GM12878 (cell line): ENCODE data around the gene IRF2. TPM values are rescaled to one million over a fixed set of nuclear protein-coding genes. Genes with fewer than 3 reads are reported as not detected.

Source experiments
- ASH2L ChIP-seq: fragments of 300-600, 200-600 bp; sonication (generic); IDR thresholded peaks from 2 replicates; pipeline ENCODE4 v1.6.1; 2017; ENCODE audit warnings: low read depth, mild to moderate bottlenecking, borderline replicate concordance
- BACH1 ChIP-seq: fragments of 450-650 bp; IDR thresholded peaks from 2 replicates; pipeline ENCODE4 v1.6.1; 2017; ENCODE audit warnings: mild to moderate bottlenecking, borderline replicate concordance
- BCL11A ChIP-seq: IDR thresholded peaks from 2 replicates; pipeline ENCODE4 v1.6.1; 2011; ENCODE audit warnings: low read depth, low read length
- CEBPB ChIP-seq, 2 experiments: fragments of 150-350 bp in 1 of 2; IDR thresholded peaks; 2 replicates each; pipeline ENCODE4 v1.6.1; 2012 to 2014; ENCODE audit warnings: low read depth in 2 of 2, low read length in 2 of 2, borderline replicate concordance in 1 of 2, inconsistent platforms in 1 of 2
- EP300 ChIP-seq, 2 experiments: fragments of 150-350 bp in 1 of 2; IDR thresholded peaks; 2 replicates each; pipeline ENCODE4 v1.6.1; 2011 to 2012; ENCODE audit warnings: low read depth in 2 of 2, low read length in 2 of 2, borderline replicate concordance in 1 of 2, improper control_type of control experiment in 1 of 2, inconsistent platforms in 1 of 2; ENCODE audit not compliant: control insufficient read depth in 1 of 2
- ESRRA ChIP-seq: IDR thresholded peaks from 2 replicates; pipeline ENCODE4 v1.6.1; 2012; ENCODE audit warnings: mild to moderate bottlenecking, low read length, improper control_type of control experiment
- EZH2 ChIP-seq: IDR thresholded peaks from 2 replicates; pipeline ENCODE4 v1.6.1; 2012; ENCODE audit warnings: low read depth, mild to moderate bottlenecking, control low read depth, inconsistent platforms, low read length, borderline replicate concordance; ENCODE audit not compliant: control insufficient read depth
- GABPA ChIP-seq: IDR thresholded peaks from 2 replicates; pipeline ENCODE4 v1.6.1; 2014; ENCODE audit warnings: antibody characterized with exemption, low read depth, mild to moderate bottlenecking, inconsistent platforms
- IKZF1 ChIP-seq: fragments of 450-650 bp; conservative IDR thresholded peaks from 2 replicates; pipeline ENCODE4 v1.6.1; 2017; ENCODE audit warnings: antibody characterized with exemption, mild to moderate bottlenecking
- KDM1A ChIP-seq: fragments of 200-600 bp; sonication (generic); IDR thresholded peaks from 2 replicates; pipeline ENCODE4 v1.6.1; 2016; ENCODE audit warnings: borderline replicate concordance
- MYB ChIP-seq: fragments of 150-350 bp; IDR thresholded peaks from 2 replicates; pipeline ENCODE4 v1.6.1; 2014; ENCODE audit warnings: mild to moderate bottlenecking, low read depth, low read length, borderline replicate concordance
- NFIC ChIP-seq: IDR thresholded peaks from 2 replicates; pipeline ENCODE4 v1.6.1; 2012; ENCODE audit warnings: low read depth, mild to moderate bottlenecking, inconsistent platforms, low read length, moderate library complexity
- SMAD1 ChIP-seq: fragments of 450-650 bp; IDR thresholded peaks from 2 replicates; pipeline ENCODE4 v1.6.1; 2018; ENCODE audit warnings: mild to moderate bottlenecking, low read depth; ENCODE audit not compliant: partially characterized antibody
- SP1 ChIP-seq: IDR thresholded peaks from one replicate; pipeline ENCODE4 v1.6.1; 2011; ENCODE audit warnings: low read depth, low read length
- TAF1 ChIP-seq: IDR thresholded peaks from 2 replicates; pipeline ENCODE4 v1.6.1; 2011; ENCODE audit warnings: mild to moderate bottlenecking, low read depth, low read length, borderline replicate concordance
- polyA plus RNA-seq, 11 experiments: library from polyadenylated mRNA; depleted of rRNA in 4 of 11; unstranded in 6 of 11; stranded (reverse) in 5 of 11; fragments of >200 nt; fragmentation: Nextera tagmentation in 4 of 11; fragmentation: Illumina TruSeq in 1 of 11; extraction: Ambion mirVana in 4 of 11; extraction: Trizol in 1 of 11; gene quantifications; 1 replicate in 1 of 11; 2 replicates in 10 of 11; pipeline versions ENCODE4 v1.2.1 to v1.2.3, GENCODE V29; 2011 to 2016; ENCODE audit warnings: inconsistent platforms in 2 of 11, missing spikeins in 2 of 11, low read depth in 1 of 11
- total RNA-seq, 4 experiments: library from RNA; depleted of rRNA in 3 of 4; stranded (reverse); fragments of >200 nt in 3 of 4; fragmentation: Illumina TruSeq in 1 of 4; extraction: Trizol in 1 of 4; gene quantifications; 2 replicates each; pipeline versions ENCODE4 v1.2.1 to v1.2.3, GENCODE V29; 2013 to 2021
- TF ChIP-seq, protein P1 (sequence below): IDR thresholded peaks from 2 replicates; pipeline ENCODE4 v1.6.1; 2012; ENCODE audit warnings: low read depth, low read length, improper control_type of control experiment
- TF ChIP-seq, protein P2 (sequence below): fragments of 450-650 bp; IDR thresholded peaks from 2 replicates; pipeline ENCODE4 v1.6.1; 2017; ENCODE audit warnings: mild to moderate bottlenecking, moderate library complexity
- TF ChIP-seq, protein P3 (sequence below): IDR thresholded peaks from 2 replicates; pipeline ENCODE4 v1.6.1; 2012; ENCODE audit warnings: low read length, inconsistent platforms
- TF ChIP-seq, protein P4 (sequence below): IDR thresholded peaks from 2 replicates; pipeline ENCODE4 v1.6.1; 2011; ENCODE audit warnings: borderline replicate concordance, low read depth, mild to moderate bottlenecking, moderate library complexity, low read length; ENCODE audit not compliant: insufficient read depth, poor library complexity, severe bottlenecking
- TF ChIP-seq, protein P5 (sequence below): fragments of 450-650 bp; IDR thresholded peaks from 2 replicates; pipeline ENCODE4 v1.6.1; 2016; ENCODE audit warnings: mild to moderate bottlenecking

IRF2 gene
- total and polyA plus RNA-seq, 10 of the 15 experiments (the other 5 are each of a cell fraction or from before 2014, with no cell fraction given), result 45.1 to 99.3 (median 58.9) TPM

DNA sequence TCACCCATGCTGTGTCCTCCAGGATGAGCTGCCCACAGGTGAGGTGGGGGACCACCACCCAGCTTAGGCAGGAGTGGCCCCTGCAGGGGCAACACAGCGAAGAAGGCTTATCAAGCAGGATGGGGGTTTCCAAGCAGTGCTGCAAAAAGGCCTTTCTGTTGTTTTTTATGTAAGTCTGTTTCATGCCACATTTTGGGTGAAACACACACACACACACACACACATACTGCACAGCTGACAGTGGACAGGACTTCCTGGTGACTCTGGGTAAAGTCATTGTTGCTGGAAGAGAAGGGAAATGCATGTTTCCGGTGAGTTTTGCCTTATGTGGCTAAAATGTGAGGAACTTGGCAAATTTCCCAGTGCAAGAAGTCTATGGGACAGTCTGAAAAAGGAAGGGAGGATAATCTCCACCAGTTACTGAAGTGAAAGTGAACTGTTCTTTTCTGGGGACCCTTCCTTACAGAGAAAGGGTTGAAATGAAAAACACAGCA is 119.2 kb downstream of the IRF2 start (continued):
- TF ChIP-seq BCL11A, result 0 out of 2 replicates have a peak, but pooled peaks have one; percentile 59
- no peak for TF ChIP-seq SP1
- TF ChIP-seq BACH1, result no peak
- TF ChIP-seq, protein P1, sequence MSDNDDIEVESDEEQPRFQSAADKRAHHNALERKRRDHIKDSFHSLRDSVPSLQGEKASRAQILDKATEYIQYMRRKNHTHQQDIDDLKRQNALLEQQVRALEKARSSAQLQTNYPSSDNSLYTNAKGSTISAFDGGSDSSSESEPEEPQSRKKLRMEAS, result no peak
- TF ChIP-seq, protein P2, sequence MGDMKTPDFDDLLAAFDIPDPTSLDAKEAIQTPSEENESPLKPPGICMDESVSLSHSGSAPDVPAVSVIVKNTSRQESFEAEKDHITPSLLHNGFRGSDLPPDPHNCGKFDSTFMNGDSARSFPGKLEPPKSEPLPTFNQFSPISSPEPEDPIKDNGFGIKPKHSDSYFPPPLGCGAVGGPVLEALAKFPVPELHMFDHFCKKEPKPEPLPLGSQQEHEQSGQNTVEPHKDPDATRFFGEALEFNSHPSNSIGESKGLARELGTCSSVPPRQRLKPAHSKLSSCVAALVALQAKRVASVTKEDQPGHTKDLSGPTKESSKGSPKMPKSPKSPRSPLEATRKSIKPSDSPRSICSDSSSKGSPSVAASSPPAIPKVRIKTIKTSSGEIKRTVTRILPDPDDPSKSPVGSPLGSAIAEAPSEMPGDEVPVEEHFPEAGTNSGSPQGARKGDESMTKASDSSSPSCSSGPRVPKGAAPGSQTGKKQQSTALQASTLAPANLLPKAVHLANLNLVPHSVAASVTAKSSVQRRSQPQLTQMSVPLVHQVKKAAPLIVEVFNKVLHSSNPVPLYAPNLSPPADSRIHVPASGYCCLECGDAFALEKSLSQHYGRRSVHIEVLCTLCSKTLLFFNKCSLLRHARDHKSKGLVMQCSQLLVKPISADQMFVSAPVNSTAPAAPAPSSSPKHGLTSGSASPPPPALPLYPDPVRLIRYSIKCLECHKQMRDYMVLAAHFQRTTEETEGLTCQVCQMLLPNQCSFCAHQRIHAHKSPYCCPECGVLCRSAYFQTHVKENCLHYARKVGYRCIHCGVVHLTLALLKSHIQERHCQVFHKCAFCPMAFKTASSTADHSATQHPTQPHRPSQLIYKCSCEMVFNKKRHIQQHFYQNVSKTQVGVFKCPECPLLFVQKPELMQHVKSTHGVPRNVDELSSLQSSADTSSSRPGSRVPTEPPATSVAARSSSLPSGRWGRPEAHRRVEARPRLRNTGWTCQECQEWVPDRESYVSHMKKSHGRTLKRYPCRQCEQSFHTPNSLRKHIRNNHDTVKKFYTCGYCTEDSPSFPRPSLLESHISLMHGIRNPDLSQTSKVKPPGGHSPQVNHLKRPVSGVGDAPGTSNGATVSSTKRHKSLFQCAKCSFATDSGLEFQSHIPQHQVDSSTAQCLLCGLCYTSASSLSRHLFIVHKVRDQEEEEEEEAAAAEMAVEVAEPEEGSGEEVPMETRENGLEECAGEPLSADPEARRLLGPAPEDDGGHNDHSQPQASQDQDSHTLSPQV, result no peak
- no peak for TF ChIP-seq KDM1A
- TF ChIP-seq SMAD1, result peak; percentile 66
- TF ChIP-seq, protein P3, sequence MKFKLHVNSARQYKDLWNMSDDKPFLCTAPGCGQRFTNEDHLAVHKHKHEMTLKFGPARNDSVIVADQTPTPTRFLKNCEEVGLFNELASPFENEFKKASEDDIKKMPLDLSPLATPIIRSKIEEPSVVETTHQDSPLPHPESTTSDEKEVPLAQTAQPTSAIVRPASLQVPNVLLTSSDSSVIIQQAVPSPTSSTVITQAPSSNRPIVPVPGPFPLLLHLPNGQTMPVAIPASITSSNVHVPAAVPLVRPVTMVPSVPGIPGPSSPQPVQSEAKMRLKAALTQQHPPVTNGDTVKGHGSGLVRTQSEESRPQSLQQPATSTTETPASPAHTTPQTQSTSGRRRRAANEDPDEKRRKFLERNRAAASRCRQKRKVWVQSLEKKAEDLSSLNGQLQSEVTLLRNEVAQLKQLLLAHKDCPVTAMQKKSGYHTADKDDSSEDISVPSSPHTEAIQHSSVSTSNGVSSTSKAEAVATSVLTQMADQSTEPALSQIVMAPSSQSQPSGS, result no peak
- no peak for TF ChIP-seq NFIC
- TF ChIP-seq ASH2L, result no peak
- TF ChIP-seq, protein P4, sequence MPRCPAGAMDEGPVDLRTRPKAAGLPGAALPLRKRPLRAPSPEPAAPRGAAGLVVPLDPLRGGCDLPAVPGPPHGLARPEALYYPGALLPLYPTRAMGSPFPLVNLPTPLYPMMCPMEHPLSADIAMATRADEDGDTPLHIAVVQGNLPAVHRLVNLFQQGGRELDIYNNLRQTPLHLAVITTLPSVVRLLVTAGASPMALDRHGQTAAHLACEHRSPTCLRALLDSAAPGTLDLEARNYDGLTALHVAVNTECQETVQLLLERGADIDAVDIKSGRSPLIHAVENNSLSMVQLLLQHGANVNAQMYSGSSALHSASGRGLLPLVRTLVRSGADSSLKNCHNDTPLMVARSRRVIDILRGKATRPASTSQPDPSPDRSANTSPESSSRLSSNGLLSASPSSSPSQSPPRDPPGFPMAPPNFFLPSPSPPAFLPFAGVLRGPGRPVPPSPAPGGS, result peak; percentile 71
- TF ChIP-seq CEBPB (IDR thresholded peaks at IDR 0.05; ENCODE audit: borderline replicate concordance in 1 of 2, low read depth in 2 of 2, low read length in 2 of 2), result no peak
- TF ChIP-seq EP300 (IDR thresholded peaks at IDR 0.05; ENCODE audit: borderline replicate concordance in 1 of 2, control insufficient read depth in 1 of 2, low read depth in 2 of 2, low read length in 2 of 2), result peak; percentile 52 to 63; a peak in 2 of 4 replicates
- TF ChIP-seq TAF1, result peak; percentile 19; the same call in 1 of the 2 replicates
- TF ChIP-seq MYB, result no peak
- TF ChIP-seq, protein P5, sequence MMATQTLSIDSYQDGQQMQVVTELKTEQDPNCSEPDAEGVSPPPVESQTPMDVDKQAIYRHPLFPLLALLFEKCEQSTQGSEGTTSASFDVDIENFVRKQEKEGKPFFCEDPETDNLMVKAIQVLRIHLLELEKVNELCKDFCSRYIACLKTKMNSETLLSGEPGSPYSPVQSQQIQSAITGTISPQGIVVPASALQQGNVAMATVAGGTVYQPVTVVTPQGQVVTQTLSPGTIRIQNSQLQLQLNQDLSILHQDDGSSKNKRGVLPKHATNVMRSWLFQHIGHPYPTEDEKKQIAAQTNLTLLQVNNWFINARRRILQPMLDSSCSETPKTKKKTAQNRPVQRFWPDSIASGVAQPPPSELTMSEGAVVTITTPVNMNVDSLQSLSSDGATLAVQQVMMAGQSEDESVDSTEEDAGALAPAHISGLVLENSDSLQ, result 0 out of 2 replicates have a peak, but pooled peaks have one; percentile 5
- no peak for TF ChIP-seq EZH2
- TF ChIP-seq ESRRA, result no peak
- no peak for TF ChIP-seq GABPA
- TF ChIP-seq IKZF1, result peak; percentile 94
